ENCODE results near the gene GLYATL1. TPM values are rescaled to one million over a fixed set of nuclear protein-coding genes. Genes with fewer than 3 reads are reported as not detected.
A peak's percentile ranks its signal among the peaks of the same experiment; 100 is the strongest.

GLYATL1 gene
- total and polyA plus RNA-seq, 2 of the 8 experiments (the other 6 are each of a cell fraction or from before 2014, with no cell fraction given) = 8.6 to 10.7 TPM

GRCh38 chr11:58958500-58958899 is 19.2 kb downstream of the GLYATL1 start:
- H2BK20ac ChIP-seq (ENCODE audit: low read length) = no peak overlapping the region
- no peak overlapping the region for H3K9ac ChIP-seq (replicated peaks in 1 of 4; ENCODE audit: extremely low read depth in 1 of 4, low read depth in 3 of 4, low read length in 3 of 4)
- no peaks in the 10 kb centered on the region; the same call in 1 of the 2 replicates for H3K23me2 ChIP-seq (ENCODE audit: low read depth, low read length)
- no peak overlapping the region for H3K27ac ChIP-seq (ENCODE audit: low read depth, low read length)
- H2BK120ac ChIP-seq (replicated peaks; ENCODE audit: low read depth, low read length) = no peak overlapping the region
- H4K91ac ChIP-seq (replicated peaks; ENCODE audit: insufficient read length, low read length) = no peak overlapping the region
- ChIA-PET POLR2A (ENCODE audit: partially characterized antibody) (no interaction called here), CTCF (ENCODE audit: partially characterized antibody) (interaction anchor here (0.5 to 3.5 kb wide), 17 partner anchors 13 to 284 kb away, joined by 3 to 24 read pairs (median 3); no protein-coding TSS in a partner anchor)
- H2BK5ac ChIP-seq (ENCODE audit: low read depth, low read length) = no peak overlapping the region
- H3K4me3 ChIP-seq (ENCODE audit: extremely low read depth in 1 of 4, insufficient read depth in 2 of 4, low read depth in 3 of 4, low read length in 4 of 4) = no peak overlapping the region
- H3K18ac ChIP-seq (ENCODE audit: extremely low read depth, low read length) = no peak overlapping the region
- no peaks in the 10 kb centered on the region for H3K9me3 ChIP-seq (ENCODE audit: insufficient read depth in 2 of 2, low read depth in 1 of 2, low read length in 1 of 2)
- H3K79me2 ChIP-seq (ENCODE audit: control insufficient read depth in 1 of 2, insufficient read depth in 2 of 2, low read length in 2 of 2) = no peaks in the 10 kb centered on the region
- TF ChIP-seq CEBPB (IDR thresholded peaks at IDR 0.05; ENCODE audit: low read depth, low read length) = no peak
- no peak for TF ChIP-seq EZH2 (IDR thresholded peaks at IDR 0.05; ENCODE audit: low read depth, low read length, severe bottlenecking)
- no peak for TF ChIP-seq PHF8 (conservative IDR thresholded peaks at IDR 0.05; ENCODE audit: low read depth, low read length)
- no peak for TF ChIP-seq GABPA (IDR thresholded peaks at IDR 0.05; ENCODE audit: borderline replicate concordance, insufficient read depth, low read length)
- TF ChIP-seq CTCF (IDR thresholded peaks at IDR 0.05; ENCODE audit: control extremely low read depth in 1 of 3, insufficient read depth in 1 of 3, low read depth in 1 of 3, low read length in 3 of 3) = peak in 2 of 3 experiments; percentile 27 to 47; a peak in 2 of 4 replicates
- H3K23ac ChIP-seq (ENCODE audit: insufficient read length) = no peak overlapping the region
- H3K4ac ChIP-seq (replicated peaks; ENCODE audit: insufficient read length, low read depth, low read length) = no peak overlapping the region
- H3K4me2 ChIP-seq (ENCODE audit: insufficient read depth in 1 of 2, low read depth in 2 of 2, low read length in 2 of 2) = no peak overlapping the region
- FAIRE-seq (peak; percentile 7), DNase-seq (ENCODE audit: low read depth in 1 of 2, low spot score in 2 of 2) (peak; percentile 1 to 72)
- H3K27me3 ChIP-seq (replicated peaks in 1 of 4; ENCODE audit: control insufficient read depth in 3 of 4, extremely low read depth in 1 of 4, insufficient read depth in 3 of 4, low read length in 3 of 4) = peaks cover 0 to 3% (median 0%) of the 10 kb centered on the region in 4 experiments; a peak in 1 of 7 replicates
- no peak overlapping the region for H3K14ac ChIP-seq (ENCODE audit: insufficient read length)
- no peaks in the 10 kb centered on the region for H4K20me1 ChIP-seq (replicated peaks in 1 of 2; ENCODE audit: control insufficient read depth in 1 of 2, insufficient read depth in 2 of 2, low read length in 2 of 2)
- H2BK12ac ChIP-seq (ENCODE audit: low read depth, low read length) = no peak overlapping the region
- H3K79me1 ChIP-seq (ENCODE audit: low read depth, low read length) = no peaks in the 10 kb centered on the region
- 81% methylated on average over 2 of the region's 2 CpGs; no CpG with 5 or more reads in 1 of the 2 experiments for WGBS, 2 experiments (ENCODE audit: extremely low coverage in 1 of 2, insufficient coverage in 1 of 2, insufficient read length in 1 of 2, insufficient replicate concordance in 2 of 2, low coverage in 1 of 2, low lambda C conversion rate in 2 of 2, missing lambda C conversion rate in 1 of 2)
- H3K36me3 ChIP-seq (ENCODE audit: control insufficient read depth in 2 of 4, insufficient read depth in 4 of 4, low read length in 3 of 4) = no peaks in the 10 kb centered on the region; a peak in 1 of 8 replicates
- no peak overlapping the region for H4K8ac ChIP-seq (ENCODE audit: extremely low read depth, insufficient read depth, low read length)
- H2AFZ ChIP-seq (ENCODE audit: low read length) = no peak overlapping the region
- H2BK15ac ChIP-seq (ENCODE audit: low read length) = no peak overlapping the region
- no peak overlapping the region for H4K5ac ChIP-seq (ENCODE audit: insufficient read length, low read depth, low read length)
- no peak overlapping the region for H3K56ac ChIP-seq (replicated peaks; ENCODE audit: insufficient read length, low read depth, low read length)
- H3K4me1 ChIP-seq (replicated peaks in 1 of 4; ENCODE audit: control insufficient read depth in 3 of 4, insufficient read depth in 4 of 4, low read length in 3 of 4) = peaks cover 0 to 4% (median 0%) of the 10 kb centered on the region in 4 experiments; a peak in 1 of 7 replicates
- no peak overlapping the region for H2AK5ac ChIP-seq (ENCODE audit: low read depth, low read length)
